Right atrium auricular region (tissue), 2 donors: Measurements from ENCODE around the gene FAM114A2. TPM values are rescaled to one million over a fixed set of nuclear protein-coding genes. Genes with fewer than 3 reads are reported as not detected.

Source experiments
- DNase-seq: peaks from one replicate; pipeline ENCODE4 v3.0.0-alpha.2; 2019; ENCODE audit warnings: low spot score
- H3K27ac ChIP-seq, 2 donors: fragments of 200-600 bp; sonication (generic); 1 replicate in 1 of 2; 2 replicates in 1 of 2; pipeline ENCODE4 v1.5.1; 2016 to 2019
- H3K27me3 ChIP-seq, 2 donors: fragments of 200-600 bp; sonication (generic); one replicate each; pipeline versions ENCODE4 v1.5.1 to v1.6.0; 2017 to 2019
- H3K36me3 ChIP-seq: fragments of 200-600 bp; sonication (generic); one replicate; pipeline ENCODE4 v1.5.1; 2016
- H3K4me1 ChIP-seq, 2 donors: fragments of 200-600 bp; sonication (generic); one replicate each; pipeline versions ENCODE4 v1.5.1 to v1.6.0; 2017 to 2019
- H3K4me3 ChIP-seq, 2 donors: fragments of 200-600 bp; sonication (generic); 1 replicate in 1 of 2; 2 replicates in 1 of 2; pipeline ENCODE4 v1.5.1; 2017 to 2019; ENCODE audit warnings: mild to moderate bottlenecking in 1 of 2, moderate library complexity in 1 of 2
- H3K9me3 ChIP-seq, 2 donors: fragments of 200-600 bp; sonication (generic); one replicate each; pipeline ENCODE4 v1.5.1; 2019
- total RNA-seq, 2 donors: library from RNA; depleted of rRNA; stranded (reverse); fragments of >200 nt; gene quantifications; one replicate each; pipeline ENCODE4 v1.1.0, GENCODE V29; 2016
- TF ChIP-seq, protein P1 (sequence below), 2 donors: fragments of 200-600 bp; sonication (generic); IDR thresholded peaks; one replicate each; pipeline ENCODE4 v1.5.1; 2019; ENCODE audit warnings: antibody characterized with exemption in 2 of 2

FAM114A2 gene
- total RNA-seq, result 10 to 100 TPM; 11.1 to 18.5 TPM

DNA sequence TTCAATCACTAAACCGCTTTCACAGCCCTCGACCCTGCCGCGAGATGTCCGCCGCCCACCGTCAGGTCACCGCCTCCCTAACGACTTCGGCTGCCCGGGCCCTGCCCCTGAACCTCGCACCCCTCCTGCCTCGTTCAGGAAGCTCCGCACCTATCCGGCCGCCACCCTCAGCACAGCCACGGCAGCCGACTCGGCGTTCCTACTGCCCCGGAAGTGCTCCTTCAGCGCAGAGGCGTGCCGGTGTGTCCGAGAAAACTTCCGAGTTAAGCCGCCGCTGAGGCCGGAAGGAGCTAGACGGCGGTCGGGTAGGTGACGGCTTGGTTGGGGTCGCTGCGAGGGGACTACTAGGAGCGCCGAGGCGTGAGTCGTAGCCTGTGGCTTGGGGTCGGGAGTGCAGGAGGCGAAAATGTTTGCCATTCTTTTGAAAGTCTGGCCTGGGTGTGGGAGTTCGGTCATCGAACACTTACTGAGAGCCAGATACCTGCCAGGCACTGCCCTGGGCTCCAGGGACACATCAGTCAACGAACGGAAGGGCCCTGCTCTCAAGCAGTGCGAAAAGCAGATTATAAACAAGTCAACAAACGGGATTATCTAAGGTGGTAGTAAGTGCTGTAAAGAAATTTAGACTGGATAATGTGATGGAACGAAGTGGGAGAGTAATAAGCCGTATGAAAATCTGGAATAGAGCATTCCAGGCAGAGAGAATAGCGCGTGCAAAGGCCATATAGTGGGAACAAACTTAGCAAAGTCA is at the start of gene FAM114A2, which contains the start of gene MFAP3:
Gene FAM114A2, minus strand, starts transcription at position 204 of the 751 bp plus-strand sequence. CDS start 3,957 bp downstream, outside the sequence.
Gene MFAP3, plus strand, starts transcription at position 261 of the 751 bp plus-strand sequence. CDS start 10,756 bp downstream, outside the sequence.
- peak within 1 kb of the TSS; percentile 90 to 92 for H3K27ac ChIP-seq
- H3K4me1 ChIP-seq, result peaks cover 0 to 57% of the 10 kb centered on the region in 2 donors
- peak within 1 kb of the TSS; percentile 77 to 80 for H3K4me3 ChIP-seq
- H3K9me3 ChIP-seq, result no peaks in the 10 kb centered on the region
- TF ChIP-seq, protein P1, sequence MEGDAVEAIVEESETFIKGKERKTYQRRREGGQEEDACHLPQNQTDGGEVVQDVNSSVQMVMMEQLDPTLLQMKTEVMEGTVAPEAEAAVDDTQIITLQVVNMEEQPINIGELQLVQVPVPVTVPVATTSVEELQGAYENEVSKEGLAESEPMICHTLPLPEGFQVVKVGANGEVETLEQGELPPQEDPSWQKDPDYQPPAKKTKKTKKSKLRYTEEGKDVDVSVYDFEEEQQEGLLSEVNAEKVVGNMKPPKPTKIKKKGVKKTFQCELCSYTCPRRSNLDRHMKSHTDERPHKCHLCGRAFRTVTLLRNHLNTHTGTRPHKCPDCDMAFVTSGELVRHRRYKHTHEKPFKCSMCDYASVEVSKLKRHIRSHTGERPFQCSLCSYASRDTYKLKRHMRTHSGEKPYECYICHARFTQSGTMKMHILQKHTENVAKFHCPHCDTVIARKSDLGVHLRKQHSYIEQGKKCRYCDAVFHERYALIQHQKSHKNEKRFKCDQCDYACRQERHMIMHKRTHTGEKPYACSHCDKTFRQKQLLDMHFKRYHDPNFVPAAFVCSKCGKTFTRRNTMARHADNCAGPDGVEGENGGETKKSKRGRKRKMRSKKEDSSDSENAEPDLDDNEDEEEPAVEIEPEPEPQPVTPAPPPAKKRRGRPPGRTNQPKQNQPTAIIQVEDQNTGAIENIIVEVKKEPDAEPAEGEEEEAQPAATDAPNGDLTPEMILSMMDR (IDR thresholded peaks at IDR 0.05), result no peak
- peak; percentile 89 for DNase-seq
- no peaks in the 10 kb centered on the region for H3K36me3 ChIP-seq
- no peaks in the 10 kb centered on the region for H3K27me3 ChIP-seq

DNA sequence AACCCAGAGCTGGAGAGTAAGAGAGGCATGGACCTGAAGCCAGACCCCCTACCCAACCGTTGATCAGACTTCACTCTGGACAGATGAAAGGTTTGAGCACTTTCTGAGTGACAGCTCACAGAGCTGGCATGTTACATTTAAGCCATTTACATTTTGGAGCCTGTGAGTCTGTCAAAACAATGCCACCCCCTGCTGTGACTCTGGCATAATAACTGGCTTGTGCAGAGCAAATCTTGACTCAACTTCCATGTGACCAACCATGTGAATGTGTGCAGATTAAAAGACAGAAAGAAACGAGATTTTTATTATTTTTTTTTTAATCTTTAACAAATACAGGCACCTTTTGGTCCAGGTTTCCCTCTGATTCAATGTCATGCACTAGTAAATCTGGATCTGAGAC is 48.5 kb upstream of the FAM114A2 start:
- Histone ChIP-seq H3K9me3 (no peaks in the 10 kb centered on the region), H3K4me1 (peaks cover 0 to 7% of the 10 kb centered on the region in 2 donors), H3K27ac (no peak overlapping the region), H3K27me3 (no peaks in the 10 kb centered on the region), H3K4me3 (no peak overlapping the region), H3K36me3 (no peaks in the 10 kb centered on the region)
- no peak for DNase-seq
- TF ChIP-seq, protein P1 (IDR thresholded peaks at IDR 0.05), result no peak

DNA sequence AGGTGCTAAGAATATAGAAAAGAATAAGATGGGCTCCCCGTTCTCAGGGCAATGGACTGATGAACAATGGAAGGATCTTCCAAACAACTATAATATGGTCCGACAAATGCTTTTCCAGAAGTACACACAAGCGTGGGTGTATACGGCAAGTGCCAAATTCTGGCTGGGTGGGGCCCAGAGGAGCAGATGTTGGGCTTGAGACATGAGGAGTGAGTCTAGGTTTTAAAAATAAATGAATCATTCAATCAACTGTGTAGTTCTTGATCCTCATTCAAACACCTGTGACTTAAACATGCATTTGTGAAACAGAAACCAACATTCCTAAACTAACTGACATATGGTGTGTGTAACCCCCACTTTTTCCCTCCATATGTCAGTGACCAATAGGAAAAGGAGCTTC is 47.9 kb upstream of the FAM114A2 start:
- Histone ChIP-seq H3K4me3 (no peak overlapping the region), H3K27ac (no peak overlapping the region)
- DNase-seq, result no peak

DNA sequence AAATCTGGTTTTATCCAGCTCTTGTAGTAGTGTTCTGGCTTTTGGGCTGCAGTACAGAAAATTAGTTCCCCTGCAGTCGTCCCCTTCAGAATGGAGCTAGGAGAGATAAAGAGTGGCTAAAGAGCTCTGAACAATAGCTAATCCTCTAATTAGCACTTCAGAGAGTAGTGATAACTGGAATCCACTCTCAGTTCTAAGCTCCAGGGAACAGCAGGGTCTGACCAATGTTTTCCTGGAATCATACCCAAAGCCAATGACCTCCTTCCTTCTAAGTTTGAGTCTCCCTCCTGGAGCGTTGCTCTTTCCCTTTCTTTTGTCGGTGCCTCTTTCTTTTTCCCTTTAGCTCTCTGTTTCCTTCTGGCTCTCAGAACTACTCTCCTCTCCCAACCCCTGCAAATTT is 47.4 kb upstream of the FAM114A2 start:
- H3K4me3 ChIP-seq, result no peak overlapping the region
- TF ChIP-seq, protein P1 (IDR thresholded peaks at IDR 0.05), result no peak
- no peak for DNase-seq
- no peaks in the 10 kb centered on the region for H3K4me1 ChIP-seq
- H3K36me3 ChIP-seq, result no peaks in the 10 kb centered on the region
- no peak overlapping the region for H3K27ac ChIP-seq
- H3K27me3 ChIP-seq, result no peaks in the 10 kb centered on the region
- no peaks in the 10 kb centered on the region for H3K9me3 ChIP-seq

More for the DNA sequence above, 47.9 kb upstream of the FAM114A2 start:
- Histone ChIP-seq H3K36me3 (no peaks in the 10 kb centered on the region), H3K27me3 (no peaks in the 10 kb centered on the region), H3K9me3 (no peaks in the 10 kb centered on the region), H3K4me1 (peaks cover 0 to under 1% of the 10 kb centered on the region in 2 donors)
- TF ChIP-seq, protein P1 (IDR thresholded peaks at IDR 0.05), result no peak

DNA sequence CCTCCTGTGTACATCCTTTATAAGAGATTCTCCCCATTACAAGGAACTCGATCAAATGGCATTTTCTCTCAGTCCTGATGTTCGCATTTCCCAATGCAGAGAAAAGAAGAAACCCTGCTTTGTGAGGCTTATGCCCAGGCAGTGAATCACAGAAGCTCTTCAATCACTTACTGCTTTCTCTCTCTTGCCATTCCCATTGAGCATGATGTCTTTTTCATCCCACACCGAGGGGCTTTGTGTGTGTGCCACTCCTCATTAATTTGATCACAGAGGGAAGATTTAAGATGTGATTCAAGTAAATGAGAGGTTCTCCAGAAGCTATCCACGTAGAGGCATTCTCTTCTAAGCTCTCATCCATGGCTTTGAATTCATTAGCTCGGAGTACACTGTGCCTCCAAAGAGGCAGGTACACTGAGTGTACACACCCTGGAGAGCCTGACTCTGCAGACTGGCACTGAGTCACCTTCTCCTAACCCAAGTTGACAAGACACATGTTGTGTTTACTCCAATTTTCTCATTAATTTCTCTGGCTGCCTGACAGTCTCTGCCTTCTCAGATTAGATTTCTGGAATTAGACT is 45.4 kb upstream of the FAM114A2 start:
- TF ChIP-seq, protein P1 (IDR thresholded peaks at IDR 0.05), result no peak
- no peaks in the 10 kb centered on the region for H3K36me3 ChIP-seq
- H3K9me3 ChIP-seq, result no peaks in the 10 kb centered on the region
- H3K4me3 ChIP-seq, result no peak overlapping the region
- H3K4me1 ChIP-seq, result no peaks in the 10 kb centered on the region
- no peak for DNase-seq
- no peaks in the 10 kb centered on the region for H3K27me3 ChIP-seq
- no peak overlapping the region for H3K27ac ChIP-seq
